GM18508 (cell line): Measurements from ENCODE around the gene GMPR2.
"Not testable (repeated sequence)": the region's sequence is repeated elsewhere in the genome, so short reads cannot be mapped to it uniquely, and the experiment has no call there.

ENCODE experiments used
- ATAC-seq: cut with Tn5 transposase; IDR thresholded peaks from one replicate; pipeline ENCODE4 v1.9.1; 2021; ENCODE audit warnings: moderate number of reproducible peaks; ENCODE audit not compliant: insufficient read depth, unreplicated experiment

GMPR2 gene

GRCh38 chr14:24198814-24199524, 33.8 kb upstream of the GMPR2 start:
- no peak for ATAC-seq

GRCh38 chr14:24202538-24202937, 30.2 kb upstream of the GMPR2 start:
- ATAC-seq = not testable (repeated sequence)

GRCh38 chr14:24203249-24203886, 29.4 kb upstream of the GMPR2 start:
- ATAC-seq = not testable (repeated sequence)

GRCh38 chr14:24204163-24205146, 28.3 kb upstream of the GMPR2 start:
- ATAC-seq = no peak

- no peak for ATAC-seq
Measured at GRCh38 chr14:24206260-24207103, 26.2 kb upstream of the GMPR2 start.

- ATAC-seq = no peak
Measured at GRCh38 chr14:24207104-24207551, 25.6 kb upstream of the GMPR2 start.

- no peak for ATAC-seq
Measured at GRCh38 chr14:24207625-24208024, 25.1 kb upstream of the GMPR2 start.

GRCh38 chr14:24211311-24211710, 21.4 kb upstream of the GMPR2 start:
- ATAC-seq = no peak

GRCh38 chr14:24212924-24213865, 19.5 kb upstream of the GMPR2 start, which contains the start of gene CHMP4A:
Gene CHMP4A, minus strand, starts transcription at chr14:24213488. Its CDS starts 49 bp downstream, at chr14:24213439.
- peak; percentile 56 for ATAC-seq

GRCh38 chr14:24213866-24214662, 18.7 kb upstream of the GMPR2 start:
- ATAC-seq = no peak

GRCh38 chr14:24215495-24216344, 17.0 kb upstream of the GMPR2 start, which contains the start of gene MDP1:
Gene MDP1, minus strand, starts transcription at chr14:24216066. Its CDS starts 111 bp downstream, at chr14:24215955.
- peak; percentile 50 for ATAC-seq

GRCh38 chr14:24216345-24216699, 16.4 kb upstream of the GMPR2 start:
- ATAC-seq = no peak

GRCh38 chr14:24216876-24217275, 15.9 kb upstream of the GMPR2 start:
- not testable (repeated sequence) for ATAC-seq

GRCh38 chr14:24219080-24219479, 13.6 kb upstream of the GMPR2 start:
- ATAC-seq = no peak

GRCh38 chr14:24219521-24219920, 13.2 kb upstream of the GMPR2 start:
- ATAC-seq = no peak

GRCh38 chr14:24222987-24223386, 9.7 kb upstream of the GMPR2 start:
- not testable (repeated sequence) for ATAC-seq

- ATAC-seq = no peak
Measured at GRCh38 chr14:24224618-24225071, 8.1 kb upstream of the GMPR2 start.
